IPS DF 19.7 (cell line): ENCODE measurements around the gene AANAT.

Source experiments
- DNase-seq: peaks from one replicate; pipeline ENCODE4 v3.0.0-alpha.2; 2013; ENCODE audit warnings: low read depth, low spot score

Gene AANAT

GRCh38 chr17:76490112-76490710 lies 22.8 kb downstream of the AANAT start:
- no peak for DNase-seq

GRCh38 chr17:76491271-76492122 lies 24.1 kb downstream of the AANAT start:
- DNase-seq = no peak

GRCh38 chr17:76492123-76492988 lies 25.0 kb downstream of the AANAT start:
- DNase-seq = no peak

GRCh38 chr17:76492989-76493501 lies 25.6 kb downstream of the AANAT start:
- DNase-seq = no peak

GRCh38 chr17:76493505-76494167 lies 26.2 kb downstream of the AANAT start:
- DNase-seq = no peak

GRCh38 chr17:76495663-76496400 lies 28.4 kb downstream of the AANAT start:
- DNase-seq = no peak

GRCh38 chr17:76496464-76496863 lies 29.1 kb downstream of the AANAT start:
- no peak for DNase-seq

- no peak for DNase-seq
Observed at GRCh38 chr17:76497699-76497978, 30.2 kb downstream of the AANAT start.

GRCh38 chr17:76497979-76498875 lies 30.8 kb downstream of the AANAT start:
- no peak for DNase-seq

GRCh38 chr17:76498876-76499251 lies 31.5 kb downstream of the AANAT start:
- no peak for DNase-seq

- DNase-seq = no peak
Observed at GRCh38 chr17:76499267-76499667, 31.9 kb downstream of the AANAT start.

GRCh38 chr17:76500074-76500746 lies 32.8 kb downstream of the AANAT start:
- DNase-seq = no peak

- DNase-seq = no peak
Observed at GRCh38 chr17:76500747-76501017, 33.3 kb downstream of the AANAT start.

- no peak for DNase-seq
Observed at GRCh38 chr17:76501018-76501826, 33.8 kb downstream of the AANAT start, which contains the start of gene RHBDF2. Gene RHBDF2 (minus strand): TSS chr17:76501423. CDS start chr17:76481524, 19,899 bp downstream.

GRCh38 chr17:76501827-76502307 lies 34.5 kb downstream of the AANAT start:
- no peak for DNase-seq

- DNase-seq = no peak
Observed at GRCh38 chr17:76502341-76503211, 35.2 kb downstream of the AANAT start.

GRCh38 chr17:76504117-76504516 lies 36.7 kb downstream of the AANAT start:
- no peak for DNase-seq
